K562 (cell line): Measurements from ENCODE around the gene FMNL3. TPM values are rescaled to one million over a fixed set of nuclear protein-coding genes. Genes with fewer than 3 reads are reported as not detected.

Experiments used
- BRD9 ChIP-seq: fragments of 450-650 bp; IDR thresholded peaks from 2 replicates; pipeline ENCODE4 v1.6.1; 2018; ENCODE audit warnings: low read depth; ENCODE audit not compliant: partially characterized antibody
- EGR1 ChIP-seq: fragments of 450-650 bp; conservative IDR thresholded peaks from 2 replicates; pipeline ENCODE4 v1.6.1; 2017; ENCODE audit warnings: mild to moderate bottlenecking
- FOSL1 ChIP-seq: fragments of 200-800 bp; sonication (Bioruptor generic); conservative IDR thresholded peaks from 2 replicates; pipeline ENCODE4 v1.6.1; 2016; ENCODE audit warnings: missing genetic modification characterization, missing compliant biosample characterization
- HCFC1 ChIP-seq: IDR thresholded peaks from 2 replicates; pipeline ENCODE4 v1.6.1; 2012; ENCODE audit warnings: low read depth, low read length, improper control_type of control experiment
- MEIS2 ChIP-seq: fragments of 450-650 bp; IDR thresholded peaks from 2 replicates; pipeline ENCODE4 v1.6.1; 2014; ENCODE audit warnings: mild to moderate bottlenecking; ENCODE audit not compliant: partially characterized antibody
- MTA3 ChIP-seq: fragments of 450-650 bp; formaldehyde crosslinking; IDR thresholded peaks from 2 replicates; pipeline ENCODE4 v1.6.1; 2017; ENCODE audit warnings: mild to moderate bottlenecking, borderline replicate concordance
- PURB ChIP-seq: sonication (generic); formaldehyde crosslinking; IDR thresholded peaks from 2 replicates; pipeline ENCODE4 v1.9.0; 2021; ENCODE audit warnings: low read depth, mild to moderate bottlenecking, missing genetic modification reagents
- SAFB ChIP-seq: fragments of 200-400 bp; formaldehyde crosslinking; IDR thresholded peaks from 2 replicates; pipeline ENCODE4 v1.6.1; 2017; ENCODE audit warnings: low read depth, low read length, borderline replicate concordance
- SETDB1 ChIP-seq: IDR thresholded peaks from one replicate; pipeline ENCODE4 v1.6.1; 2012; ENCODE audit warnings: low read length, control low read depth, inconsistent platforms
- SNIP1 ChIP-seq: fragments of 450-650 bp; IDR thresholded peaks from 2 replicates; pipeline ENCODE4 v1.7.1; 2017; ENCODE audit warnings: low read depth, mild to moderate bottlenecking
- THRB ChIP-seq: fragments of 450-650 bp; formaldehyde crosslinking; conservative IDR thresholded peaks from 2 replicates; pipeline ENCODE4 v1.4.0; 2022; ENCODE audit warnings: mild to moderate bottlenecking, missing genetic modification characterization
- ZBTB7A ChIP-seq: IDR thresholded peaks from 2 replicates; pipeline ENCODE4 v1.6.1; 2011; ENCODE audit warnings: low read depth, mild to moderate bottlenecking, low read length, moderate library complexity, borderline replicate concordance; ENCODE audit not compliant: control insufficient read depth
- ZNF347 ChIP-seq: fragments of 450-650 bp; formaldehyde crosslinking; IDR thresholded peaks from 2 replicates; pipeline ENCODE4 v1.4.0; 2020; ENCODE audit warnings: low read depth, mild to moderate bottlenecking, moderate library complexity
- polyA plus RNA-seq, 8 experiments: library from polyadenylated mRNA; depleted of rRNA in 4 of 8; stranded (reverse) in 5 of 8; unstranded in 3 of 8; fragments of >200 nt; fragmentation: Nextera tagmentation in 2 of 8; fragmentation: Illumina TruSeq in 1 of 8; extraction: Ambion mirVana in 2 of 8; extraction: Trizol in 1 of 8; gene quantifications; 2 replicates each; pipeline versions ENCODE4 v1.2.1 to v1.2.3, GENCODE V29; 2011 to 2014; ENCODE audit warnings: inconsistent platforms in 1 of 8, missing spikeins in 1 of 8
- total RNA-seq, 7 experiments: library from RNA; depleted of rRNA in 6 of 7; stranded (reverse); fragments of >200 nt in 6 of 7; fragmentation: Illumina TruSeq in 2 of 7; extraction: Trizol in 2 of 7; gene quantifications; 2 replicates each; pipeline versions ENCODE4 v1.2.1 to v1.2.3, GENCODE V29; 2011 to 2021; ENCODE audit warnings: low replicate concordance in 1 of 7
- TF ChIP-seq, protein P1 (sequence below): fragments of 450-650 bp; IDR thresholded peaks from 2 replicates; pipeline ENCODE4 v1.6.1; 2016; ENCODE audit warnings: low read depth, mild to moderate bottlenecking, moderate library complexity
- TF ChIP-seq, protein P2 (sequence below), 2 experiments: fragments of 450-650 bp in 1 of 2; sonication (generic) in 1 of 2; formaldehyde crosslinking in 1 of 2; IDR thresholded peaks in 1 of 2; conservative IDR thresholded peaks in 1 of 2; 2 replicates each; pipeline versions ENCODE4 v1.6.1 to v1.8.1; 2016 to 2023; ENCODE audit warnings: mild to moderate bottlenecking in 2 of 2, moderate library complexity in 2 of 2, inconsistent platforms in 1 of 2, missing genetic modification reagents in 1 of 2

FMNL3 gene
- total and polyA plus RNA-seq, 9 of the 15 experiments (the other 6 are each of a cell fraction or from before 2014, with no cell fraction given), result 0.49 to 14.4 (median 6.8) TPM

DNA sequence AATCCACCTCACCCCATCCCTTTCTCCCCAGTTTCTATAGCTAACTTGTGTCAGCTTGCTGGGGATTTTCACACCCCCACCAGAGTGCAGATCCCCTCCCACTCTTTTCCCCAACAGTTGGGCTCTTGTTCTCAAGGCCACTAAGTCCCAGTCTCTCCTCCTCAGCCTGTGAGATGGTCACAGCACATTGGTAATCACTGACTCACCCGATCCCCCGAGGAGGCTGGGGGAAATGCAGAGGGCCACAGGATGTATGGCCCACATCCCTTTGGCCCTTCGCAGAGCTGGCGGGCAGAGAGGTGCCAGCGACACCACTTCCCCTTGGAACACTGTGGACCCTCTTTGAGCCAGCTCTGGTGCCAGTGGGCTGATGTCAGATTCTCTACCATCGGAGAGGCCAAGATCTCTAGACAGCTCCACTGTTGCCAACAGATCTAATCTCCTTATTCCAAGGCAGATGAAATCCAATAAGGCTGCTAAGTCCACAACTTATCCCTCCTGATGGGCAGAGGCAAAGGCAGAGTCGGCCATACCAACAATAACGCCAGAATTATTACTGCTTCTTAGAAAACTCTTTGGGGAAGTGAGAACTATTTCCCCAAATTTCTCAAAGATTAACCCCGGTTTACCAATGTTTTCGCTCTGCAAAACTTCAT lies 1.6 kb downstream of the FMNL3 start (continued):
- 0 out of 2 replicates have a peak, but pooled peaks have one; percentile 36 for TF ChIP-seq THRB (CRISPR knock-in tag)
- peak; percentile 18; the same call in 1 of the 2 replicates for TF ChIP-seq ZBTB7A
- peak; percentile 51; the same call in 1 of the 2 replicates for TF ChIP-seq FOSL1 (tag)
- TF ChIP-seq, protein P1, sequence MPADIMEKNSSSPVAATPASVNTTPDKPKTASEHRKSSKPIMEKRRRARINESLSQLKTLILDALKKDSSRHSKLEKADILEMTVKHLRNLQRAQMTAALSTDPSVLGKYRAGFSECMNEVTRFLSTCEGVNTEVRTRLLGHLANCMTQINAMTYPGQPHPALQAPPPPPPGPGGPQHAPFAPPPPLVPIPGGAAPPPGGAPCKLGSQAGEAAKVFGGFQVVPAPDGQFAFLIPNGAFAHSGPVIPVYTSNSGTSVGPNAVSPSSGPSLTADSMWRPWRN, result no peak
- no peak for TF ChIP-seq ZNF347 (CRISPR knock-in tag)
- TF ChIP-seq, protein P2, sequence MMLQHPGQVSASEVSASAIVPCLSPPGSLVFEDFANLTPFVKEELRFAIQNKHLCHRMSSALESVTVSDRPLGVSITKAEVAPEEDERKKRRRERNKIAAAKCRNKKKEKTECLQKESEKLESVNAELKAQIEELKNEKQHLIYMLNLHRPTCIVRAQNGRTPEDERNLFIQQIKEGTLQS (IDR thresholded peaks at IDR 0.05), result peak; percentile 38; the same call in 1 of the 2 replicates
- TF ChIP-seq, protein P2 (CRISPR knock-in tag; conservative IDR thresholded peaks at IDR 0.05), result no peak
- TF ChIP-seq SETDB1, result no peak
- TF ChIP-seq BRD9, result no peak
- no peak for TF ChIP-seq MTA3
- TF ChIP-seq SNIP1, result no peak
- peak; percentile 57 for TF ChIP-seq EGR1
- no peak for TF ChIP-seq HCFC1
- TF ChIP-seq SAFB, result no peak
- no peak for TF ChIP-seq PURB (CRISPR knock-in tag)
- TF ChIP-seq MEIS2, result no peak
